Adrenal gland (tissue), 5 donors: ENCODE measurements around the gene PZP.

Experiments used
- POLR2A ChIP-seq, 2 donors: fragments of 450-650 bp; IDR thresholded peaks; one replicate each; pipeline ENCODE4 v1.6.1; 2017; ENCODE audit warnings: antibody characterized with exemption in 2 of 2, mild to moderate bottlenecking in 2 of 2, moderate library complexity in 1 of 2
- TF ChIP-seq, protein P1 (sequence below), 6 experiments: fragments of 450-650 bp in 4 of 6; fragments of 200-600 bp in 2 of 6; sonication (generic) in 1 of 6; IDR thresholded peaks; 1 replicate in 5 of 6; 2 replicates in 1 of 6; pipeline versions ENCODE4 v1.5.1 to v1.8.0; 2016 to 2021; ENCODE audit warnings: antibody characterized with exemption in 6 of 6, mild to moderate bottlenecking in 2 of 6, moderate library complexity in 1 of 6
- donor health status: DM: no; HTN: no; CAD: no.

DNA sequence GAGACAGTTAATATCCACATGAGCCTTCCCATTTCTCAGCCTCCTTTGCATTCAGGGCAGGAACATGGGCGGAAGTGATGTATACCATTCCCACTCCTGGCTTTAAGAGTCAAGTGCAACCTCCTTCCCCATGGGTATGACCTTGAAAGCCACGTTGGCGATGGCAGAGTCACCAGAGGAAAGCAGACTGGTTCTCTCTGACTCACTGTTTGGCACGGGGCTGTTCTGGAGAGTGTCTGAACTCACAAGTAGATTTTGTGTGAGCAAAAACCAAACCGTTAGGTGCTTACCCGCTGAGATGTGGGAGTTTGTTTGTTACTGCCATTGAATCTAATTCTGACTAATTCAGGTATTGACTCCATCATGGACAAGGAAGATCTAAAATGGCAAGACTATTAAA is 36.7 kb upstream of the PZP start:
- TF ChIP-seq, protein P1, sequence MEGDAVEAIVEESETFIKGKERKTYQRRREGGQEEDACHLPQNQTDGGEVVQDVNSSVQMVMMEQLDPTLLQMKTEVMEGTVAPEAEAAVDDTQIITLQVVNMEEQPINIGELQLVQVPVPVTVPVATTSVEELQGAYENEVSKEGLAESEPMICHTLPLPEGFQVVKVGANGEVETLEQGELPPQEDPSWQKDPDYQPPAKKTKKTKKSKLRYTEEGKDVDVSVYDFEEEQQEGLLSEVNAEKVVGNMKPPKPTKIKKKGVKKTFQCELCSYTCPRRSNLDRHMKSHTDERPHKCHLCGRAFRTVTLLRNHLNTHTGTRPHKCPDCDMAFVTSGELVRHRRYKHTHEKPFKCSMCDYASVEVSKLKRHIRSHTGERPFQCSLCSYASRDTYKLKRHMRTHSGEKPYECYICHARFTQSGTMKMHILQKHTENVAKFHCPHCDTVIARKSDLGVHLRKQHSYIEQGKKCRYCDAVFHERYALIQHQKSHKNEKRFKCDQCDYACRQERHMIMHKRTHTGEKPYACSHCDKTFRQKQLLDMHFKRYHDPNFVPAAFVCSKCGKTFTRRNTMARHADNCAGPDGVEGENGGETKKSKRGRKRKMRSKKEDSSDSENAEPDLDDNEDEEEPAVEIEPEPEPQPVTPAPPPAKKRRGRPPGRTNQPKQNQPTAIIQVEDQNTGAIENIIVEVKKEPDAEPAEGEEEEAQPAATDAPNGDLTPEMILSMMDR (IDR thresholded peaks at IDR 0.05): no peak
- TF ChIP-seq POLR2A (IDR thresholded peaks at IDR 0.05): no peak
